Measurements from ENCODE around the gene ENTREP3.
"Not testable (repeated sequence)": the region's sequence is repeated elsewhere in the genome, so short reads cannot be mapped to it uniquely, and the experiment has no call there.

Gene ENTREP3

GRCh38 chr1:155250633-155251449 lies 4.4 kb downstream of the ENTREP3 start:
- DNase-seq = peak; percentile 95 to 97

- no peak for DNase-seq
Measured at GRCh38 chr1:155250246-155250632, 5.0 kb downstream of the ENTREP3 start.

- DNase-seq = no peak
Measured at GRCh38 chr1:155247667-155248553, 7.4 kb downstream of the ENTREP3 start.

- DNase-seq = not testable (repeated sequence)
Measured at GRCh38 chr1:155246796-155247195, 8.5 kb downstream of the ENTREP3 start.

- DNase-seq = no peak
Measured at GRCh38 chr1:155245163-155245524, 10.1 kb downstream of the ENTREP3 start.

- peak; percentile 100 for DNase-seq
Measured at GRCh38 chr1:155244368-155245162, 10.7 kb downstream of the ENTREP3 start.

GRCh38 chr1:155242805-155243358 lies 12.4 kb downstream of the ENTREP3 start:
- no peak for DNase-seq

- no peak for DNase-seq
Measured at GRCh38 chr1:155241841-155242264, 13.4 kb downstream of the ENTREP3 start.

GRCh38 chr1:155241069-155241679 lies 14.1 kb downstream of the ENTREP3 start:
- peak; percentile 88 to 91 for DNase-seq

GRCh38 chr1:155236451-155236850 lies 18.8 kb downstream of the ENTREP3 start:
- DNase-seq = no peak

- not testable (repeated sequence) for DNase-seq
Measured at GRCh38 chr1:155235375-155235774, 19.9 kb downstream of the ENTREP3 start.

- DNase-seq = not testable (repeated sequence)
Measured at GRCh38 chr1:155233502-155233901, 21.8 kb downstream of the ENTREP3 start.

GRCh38 chr1:155232001-155232978 lies 23.0 kb downstream of the ENTREP3 start:
- DNase-seq = not testable (repeated sequence)

GRCh38 chr1:155231302-155231701 lies 24.0 kb downstream of the ENTREP3 start:
- DNase-seq = not testable (repeated sequence)

- DNase-seq = no peak
Measured at GRCh38 chr1:155228096-155228427, 27.2 kb downstream of the ENTREP3 start.

GRCh38 chr1:155227261-155228095 lies 27.8 kb downstream of the ENTREP3 start:
- peak; percentile 100 for DNase-seq

GRCh38 chr1:155226910-155227260 lies 28.4 kb downstream of the ENTREP3 start:
- peak in 1 of 2 experiments; percentile 41 for DNase-seq

- DNase-seq = peak; percentile 74 to 80
Measured at GRCh38 chr1:155226188-155226909, 28.9 kb downstream of the ENTREP3 start.

GRCh38 chr1:155225404-155225759 lies 29.9 kb downstream of the ENTREP3 start:
- not testable (repeated sequence) for DNase-seq
